NCI-H1105 treated with DMSO at 0.1 percent for 48 hours (cell line): ENCODE measurements around the gene MTG2.

Experiments used
- DNase-seq: peaks from one replicate; lab custom pipeline; 2025; lab: John Stamatoyannopoulos, UW

MTG2 gene

DNA sequence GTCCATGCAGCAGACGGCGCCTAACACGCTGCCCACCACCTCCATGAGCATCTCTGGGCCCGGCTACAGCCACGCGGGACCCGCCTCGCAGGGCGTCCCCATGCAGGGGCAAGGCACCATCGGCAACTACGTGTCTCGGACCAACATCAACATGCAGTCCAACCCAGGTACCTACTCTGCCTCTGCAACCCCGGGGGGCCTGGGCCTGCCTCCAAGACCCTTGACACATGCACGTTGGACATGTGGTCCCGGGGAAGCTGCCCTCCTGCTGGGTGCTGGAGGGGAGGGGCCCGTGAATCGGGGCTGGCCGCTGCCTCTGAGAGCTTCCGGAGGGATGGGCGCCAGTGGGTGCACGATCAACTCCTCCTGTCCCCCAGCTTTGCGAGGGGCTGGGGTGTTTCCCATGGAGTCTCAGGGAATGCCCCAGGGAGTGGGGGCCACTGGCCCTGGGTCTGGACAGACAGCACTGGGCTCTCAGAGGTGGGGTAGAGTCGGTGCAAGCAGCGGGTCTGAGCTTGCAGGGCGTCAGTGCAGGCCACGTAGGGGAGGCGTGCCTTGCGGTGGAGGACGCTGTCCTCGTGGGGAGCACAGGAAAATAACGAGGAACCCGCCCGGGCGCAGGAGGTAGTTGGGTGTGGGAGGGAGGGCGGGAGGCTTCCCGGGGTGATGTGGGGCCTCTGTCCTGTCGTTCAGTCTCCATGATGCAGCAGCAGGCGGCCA lies 19.9 kb upstream of the MTG2 start:
- no peak for DNase-seq

GRCh38 chr20:62163485-62163865 lies 19.4 kb upstream of the MTG2 start:
- DNase-seq: no peak

- DNase-seq: no peak
Observed at GRCh38 chr20:62163986-62164762, 18.7 kb upstream of the MTG2 start.

DNA sequence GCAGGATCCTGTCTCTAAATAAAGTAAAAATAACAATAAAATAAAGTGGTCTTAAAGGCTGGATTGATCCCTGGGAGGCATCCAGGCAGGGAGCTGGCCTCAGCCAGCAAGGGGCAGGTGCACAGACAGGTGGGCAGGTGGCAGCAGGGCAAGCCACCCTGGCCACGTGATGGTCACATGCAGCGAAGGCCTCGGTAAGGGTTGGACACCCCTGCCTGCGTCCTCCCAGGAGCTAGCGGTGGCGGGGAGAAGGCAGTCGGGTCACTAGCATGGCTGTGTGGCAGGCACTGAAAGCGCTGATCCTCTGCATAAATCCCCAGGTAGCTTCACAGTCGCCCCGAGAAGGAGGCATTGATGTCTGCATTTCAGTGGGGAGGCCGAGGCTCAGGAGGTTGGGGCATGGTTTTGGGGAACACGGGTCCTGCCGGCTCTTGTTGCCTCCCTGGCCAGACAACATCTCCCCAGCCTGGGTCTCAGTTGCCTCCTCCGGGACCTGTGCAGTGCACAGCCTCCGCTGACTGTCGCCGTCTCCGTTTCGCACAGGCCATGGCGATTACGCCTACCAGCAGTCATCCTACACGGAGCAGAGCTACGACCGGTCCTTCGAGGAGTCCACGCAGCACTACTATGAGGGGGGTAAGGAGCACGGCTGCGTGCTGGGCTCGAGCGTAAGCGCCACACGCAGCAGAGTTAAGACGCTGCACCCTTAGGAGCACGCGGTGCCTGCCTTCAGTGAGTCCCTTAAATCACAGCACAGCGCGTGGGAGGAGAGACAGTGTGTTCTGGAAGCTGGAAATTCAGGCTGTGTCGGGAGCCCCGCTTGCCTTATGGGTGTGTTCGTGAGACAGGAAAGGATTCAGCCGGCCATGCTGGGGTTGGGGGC lies 17.7 kb upstream of the MTG2 start:
- DNase-seq: no peak

DNA sequence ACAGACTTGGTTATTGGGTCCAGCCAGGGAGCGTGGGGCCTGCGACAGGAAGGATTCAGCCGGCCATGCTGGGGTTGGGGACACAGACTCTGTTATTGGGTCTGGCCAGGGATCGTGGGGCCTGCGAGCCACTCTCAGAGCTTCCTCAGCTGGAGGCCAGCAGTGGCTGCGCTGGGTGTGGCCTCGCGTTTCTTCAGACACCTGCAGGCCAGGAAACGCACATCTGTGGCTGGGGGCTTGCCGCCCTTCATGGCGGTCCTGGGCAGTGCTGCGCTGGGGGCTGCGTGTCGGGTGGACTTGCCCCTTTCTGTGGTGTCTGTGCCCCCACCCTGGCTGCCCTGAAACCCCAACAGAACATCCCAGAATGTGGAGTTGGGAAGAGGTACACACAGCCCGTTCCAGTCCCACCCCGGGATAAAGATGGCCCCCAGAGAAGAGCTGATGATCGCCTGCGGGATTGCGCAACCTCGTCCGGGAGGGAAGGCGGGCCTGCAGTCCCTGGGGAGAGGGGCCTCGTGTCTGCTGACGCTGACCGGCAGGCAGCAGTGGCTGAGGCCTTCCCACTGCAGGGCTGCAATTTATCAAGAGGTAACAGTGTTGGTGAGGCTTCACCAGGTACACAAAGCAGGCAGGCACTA lies 16.9 kb upstream of the MTG2 start:
- DNase-seq: no peak

- no peak for DNase-seq
Observed at GRCh38 chr20:62167474-62167873, 15.4 kb upstream of the MTG2 start.

- no peak for DNase-seq
Observed at GRCh38 chr20:62168061-62168460, 14.8 kb upstream of the MTG2 start.

- DNase-seq: no peak
Observed at GRCh38 chr20:62168890-62169435, 13.9 kb upstream of the MTG2 start.

GRCh38 chr20:62170536-62170935 lies 12.3 kb upstream of the MTG2 start:
- DNase-seq: no peak

GRCh38 chr20:62171245-62171644 lies 11.6 kb upstream of the MTG2 start:
- no peak for DNase-seq

DNA sequence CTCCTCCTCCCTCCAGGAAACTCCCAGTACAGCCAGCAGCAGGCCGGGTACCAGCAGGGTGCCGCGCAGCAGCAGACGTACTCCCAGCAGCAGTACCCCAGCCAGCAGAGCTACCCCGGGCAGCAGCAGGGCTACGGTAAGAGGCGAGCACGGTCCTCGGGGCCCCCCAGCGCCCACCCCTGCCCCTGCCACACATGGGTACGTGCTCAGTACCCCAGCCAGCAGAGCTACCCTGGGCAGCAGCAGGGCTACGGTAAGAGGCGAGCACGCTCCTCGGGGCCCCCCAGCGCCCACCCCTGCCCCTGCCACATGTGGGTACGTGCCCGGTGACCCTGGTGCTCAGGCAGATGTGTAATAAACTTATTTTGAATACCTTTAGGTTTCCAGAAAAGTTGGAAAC lies 10.2 kb upstream of the MTG2 start:
- no peak for DNase-seq

DNA sequence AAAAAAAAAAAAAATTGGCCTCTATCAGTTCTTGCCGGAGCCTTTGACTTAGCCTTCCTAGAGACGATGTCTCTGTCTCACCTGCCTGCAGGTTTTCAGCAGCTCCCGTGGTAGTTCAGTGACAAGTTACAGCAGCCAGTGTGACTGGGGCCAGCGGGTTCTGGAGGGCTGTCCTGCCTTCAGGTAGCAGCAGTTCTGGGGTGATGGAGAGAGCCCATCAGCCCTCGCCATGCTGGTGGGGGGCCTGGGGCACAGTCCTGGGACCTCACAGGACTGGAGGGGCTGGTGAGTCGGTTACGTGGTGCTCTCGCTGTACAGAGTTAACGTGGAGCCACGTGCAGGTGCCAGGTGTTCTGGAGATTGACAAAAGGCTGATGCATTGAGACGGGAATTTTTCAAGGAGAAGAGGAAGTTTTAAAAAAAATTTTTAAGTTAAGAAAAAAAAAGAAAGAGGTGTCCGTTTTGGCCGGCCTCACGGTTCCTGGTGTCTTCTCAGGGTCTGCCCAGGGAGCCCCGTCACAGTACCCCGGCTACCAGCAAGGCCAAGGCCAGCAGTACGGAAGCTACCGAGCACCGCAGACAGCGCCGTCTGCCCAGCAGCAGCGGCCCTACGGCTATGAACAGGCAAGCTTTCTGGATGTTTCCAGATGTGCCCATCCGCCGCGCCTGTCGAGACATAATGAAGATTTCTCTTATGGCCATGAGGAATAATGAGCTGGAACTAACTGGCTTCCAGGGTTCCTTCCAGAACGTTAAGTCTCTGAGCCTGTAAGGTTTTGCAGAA lies 8.6 kb upstream of the MTG2 start:
- no peak for DNase-seq

DNA sequence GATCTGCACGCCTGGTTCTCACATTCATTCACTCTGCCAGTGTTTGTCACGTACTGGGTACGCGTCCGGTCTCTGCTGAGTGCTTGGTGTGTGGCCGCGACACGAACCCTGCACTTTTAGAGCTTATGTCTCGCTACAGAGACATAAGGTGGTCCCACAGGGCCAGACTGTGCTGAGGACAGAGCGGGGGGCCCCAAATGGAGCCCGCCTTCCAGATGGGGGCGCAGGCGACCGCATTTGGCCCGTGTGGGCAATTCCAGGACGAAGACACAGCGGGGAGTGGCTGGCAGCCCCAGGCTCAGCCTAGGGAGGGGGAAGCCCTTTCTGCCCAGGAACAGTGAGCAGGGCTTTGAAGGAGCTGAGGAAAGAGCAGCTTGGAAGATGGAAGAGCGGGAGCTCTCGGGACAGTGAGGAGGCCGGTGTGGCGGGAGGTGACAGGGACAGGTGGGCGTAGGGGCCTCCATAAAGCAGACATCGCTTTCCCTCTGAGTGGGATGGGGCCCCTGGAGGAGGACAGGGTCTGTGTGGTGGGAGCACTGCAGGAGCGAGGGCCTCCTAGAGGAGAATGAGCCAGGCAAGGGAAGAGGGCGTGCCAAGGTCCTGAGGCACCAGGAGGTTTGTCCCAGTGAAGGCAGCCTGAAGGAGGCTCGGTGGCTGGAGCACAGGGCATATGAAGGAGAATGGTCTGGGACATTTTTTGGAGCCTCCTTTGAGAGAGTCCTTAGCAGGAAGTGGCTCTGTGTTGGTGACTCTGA lies 7.8 kb upstream of the MTG2 start:
- no peak for DNase-seq

GRCh38 chr20:62175711-62176110 lies 7.1 kb upstream of the MTG2 start:
- DNase-seq: no peak

GRCh38 chr20:62176866-62177265 lies 6.0 kb upstream of the MTG2 start:
- DNase-seq: no peak

DNA sequence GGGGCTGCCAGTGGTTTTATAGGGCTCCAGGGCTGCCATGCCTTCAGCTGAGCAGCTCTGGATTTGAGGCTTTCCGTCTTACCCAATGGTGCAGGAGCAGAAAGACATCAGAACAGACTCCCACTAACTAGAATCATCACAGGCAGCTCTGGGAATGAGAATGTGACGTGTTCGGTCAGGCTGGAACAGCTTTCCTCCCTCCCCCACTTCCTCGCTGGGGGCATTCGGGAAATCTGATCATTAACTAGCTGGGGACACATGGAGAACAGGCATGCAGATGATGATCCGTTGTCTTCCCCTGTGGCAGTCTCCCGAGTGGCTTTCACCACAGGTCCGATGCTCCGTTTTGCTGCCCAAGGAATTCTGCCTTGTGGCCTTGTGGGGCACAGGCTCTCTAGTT lies 5.5 kb upstream of the MTG2 start:
- DNase-seq: no peak

DNA sequence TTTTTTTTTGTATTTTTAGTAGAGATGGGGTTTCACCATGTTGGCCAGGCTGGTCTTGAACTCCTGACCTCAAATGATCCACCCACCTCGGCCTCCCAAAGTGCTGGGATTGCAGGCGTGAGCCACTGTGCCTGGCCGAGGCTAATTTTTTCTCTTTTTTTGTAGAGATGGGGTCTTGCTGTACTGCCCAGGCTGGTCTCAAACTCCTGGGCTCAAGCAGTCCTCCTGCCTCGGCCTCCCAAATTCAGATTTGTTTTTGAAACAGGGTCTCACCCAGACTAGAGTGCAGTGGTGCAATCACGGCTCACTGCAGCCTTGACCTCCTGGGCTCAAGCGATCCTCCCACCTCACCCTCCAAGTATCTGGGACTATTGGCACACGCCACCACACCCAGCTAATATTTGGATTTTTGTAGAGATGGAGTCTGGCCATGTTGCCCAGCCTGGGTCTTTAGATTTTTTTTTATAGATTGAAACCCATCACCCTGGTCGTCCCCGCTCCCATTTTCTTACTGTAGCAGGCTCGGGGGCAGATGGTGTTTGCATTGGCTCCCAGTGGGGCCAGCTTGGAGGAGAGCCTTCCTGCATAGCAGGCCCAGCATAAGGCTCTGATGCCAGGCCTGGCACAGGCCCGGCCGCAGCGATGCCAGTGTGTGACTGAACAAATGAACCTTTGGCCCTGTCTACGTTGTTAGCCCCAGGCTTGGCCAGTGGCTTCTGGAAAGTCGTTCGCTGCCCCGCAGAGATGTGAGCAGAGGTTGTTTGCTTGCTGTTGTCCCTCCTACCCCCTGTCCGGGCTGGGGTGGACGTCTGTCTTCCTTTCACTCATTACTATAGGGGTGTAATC lies 4.3 kb upstream of the MTG2 start:
- DNase-seq: no peak

- no peak for DNase-seq
Observed at GRCh38 chr20:62179162-62179504, 3.7 kb upstream of the MTG2 start.

DNA sequence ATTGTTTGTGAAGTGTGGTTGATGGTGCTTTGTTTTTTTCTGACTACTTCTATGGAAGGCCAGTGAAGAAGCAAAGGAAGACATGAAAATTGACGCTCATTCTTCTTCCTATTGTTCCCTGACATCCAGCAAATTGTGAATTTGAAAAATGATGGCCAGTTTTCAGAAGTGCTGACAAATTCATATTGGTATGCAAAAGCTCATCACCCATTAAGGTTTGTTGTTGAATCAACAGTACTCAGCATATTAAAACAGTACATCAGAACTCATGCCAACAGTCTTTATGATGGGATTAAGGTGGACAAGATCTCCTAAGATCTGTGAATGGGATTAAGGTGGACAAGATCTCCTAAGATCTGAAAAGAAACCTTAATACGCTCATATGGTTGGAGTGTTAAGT lies 1.0 kb upstream of the MTG2 start:
- no peak for DNase-seq
